K562 (cell line): ENCODE results near the gene EIF2S3. TPM values are rescaled to one million over a fixed set of nuclear protein-coding genes. Genes with fewer than 3 reads are reported as not detected.

Experiments
- ATAC-seq: fragments of 200-7000 bp; cut with Tn5 transposase; 3 replicates; pipeline ENCODE4 v1.9.1; 2020; ENCODE audit warnings: moderate library complexity
- BruUV-seq: library from RNA; stranded (reverse); fragments of 400-500 nt; replicated peaks from 2 replicates; lab custom pipeline; 2021; lab: Mats Ljungman, UMichigan
- CTCF ChIA-PET: fragments of 300-600 bp; formaldehyde crosslinking; extraction: SDS; loops from one replicate; lab custom pipeline; 2021; ENCODE audit warnings: low intra/inter-chr PET ratio; lab: Yijun Ruan, JAX
- POLR2A ChIA-PET: fragments of 300-600, 350-650 bp; sonication (Branson Sonifier 250); formaldehyde crosslinking; extraction: SDS; loops from one replicate; lab custom pipeline; 2021; ENCODE audit warnings: antibody characterized with exemption, inconsistent platforms; lab: Yijun Ruan, JAX
- DNase-seq, 4 experiments: peaks; one replicate each; pipeline versions ENCODE4 v3.0.0 to v3.0.0-alpha.2; 2011 to 2018; ENCODE audit warnings: low spot score in 3 of 4, mixed read lengths in 3 of 4; ENCODE audit errors: extremely low read depth in 1 of 4
- FAIRE-seq: peaks from 2 replicates; lab custom pipeline; 2011; peaks lifted over from hg19 to GRCh38; lab: Jason Lieb, UNC
- H2AFZ ChIP-seq: 2 replicates; pipeline ENCODE4 v1.6.0; 2011; ENCODE audit warnings: low read depth, low read length, control low read depth, inconsistent platforms
- H3K27ac ChIP-seq: fragments of 200-600 bp; 3 replicates; pipeline ENCODE4 v1.8.0; 2011; ENCODE audit warnings: low read depth, mild to moderate bottlenecking, control low read depth, inconsistent platforms, low read length, moderate library complexity, mixed read lengths; ENCODE audit errors: extremely low read depth
- H3K27me3 ChIP-seq, 2 experiments: fragments of 300-600 bp in 1 of 2; 2 replicates in 1 of 2; 3 replicates in 1 of 2; pipeline versions ENCODE4 v1.6.0 to v1.8.0; 2011; ENCODE audit warnings: inconsistent platforms in 2 of 2, low read length in 2 of 2, mild to moderate bottlenecking in 1 of 2, mixed read lengths in 1 of 2, moderate library complexity in 1 of 2; ENCODE audit not compliant: control insufficient read depth in 2 of 2, insufficient read depth in 2 of 2
- H3K36me3 ChIP-seq: fragments of 300-600 bp; 3 replicates; pipeline ENCODE4 v1.8.0; 2011; ENCODE audit warnings: mild to moderate bottlenecking, low read length, inconsistent platforms; ENCODE audit not compliant: control insufficient read depth, insufficient read depth
- H3K4me1 ChIP-seq, 2 experiments: fragments of 200-600 bp in 1 of 2; replicated peaks in 1 of 2; 2 replicates in 1 of 2; 3 replicates in 1 of 2; pipeline versions ENCODE4 v1.5.1 to v1.8.0; 2011; ENCODE audit warnings: inconsistent platforms in 2 of 2, low read length in 2 of 2, mild to moderate bottlenecking in 1 of 2, mixed read lengths in 1 of 2, moderate library complexity in 1 of 2; ENCODE audit not compliant: control insufficient read depth in 2 of 2, insufficient read depth in 2 of 2
- H3K4me2 ChIP-seq: 2 replicates; pipeline ENCODE4 v1.6.1; 2011; ENCODE audit warnings: low read length, control low read depth, inconsistent platforms, mixed read lengths; ENCODE audit not compliant: insufficient read depth
- H3K4me3 ChIP-seq: fragments of 200-600 bp; sonication (generic), shearing (Covaris generic); 2 replicates; pipeline ENCODE4 v1.5.1; 2016; ENCODE audit warnings: control low read depth, inconsistent platforms
- H3K79me2 ChIP-seq: fragments of 200-600 bp; 3 replicates; pipeline ENCODE4 v1.8.0; 2011; ENCODE audit warnings: low read length, inconsistent platforms; ENCODE audit not compliant: control insufficient read depth, insufficient read depth
- H3K9ac ChIP-seq, 2 experiments: 2 replicates each; pipeline versions ENCODE4 v1.6.0 to v1.6.1; 2011; ENCODE audit warnings: low read depth in 2 of 2, low read length in 2 of 2, control low read depth in 1 of 2, inconsistent platforms in 1 of 2, mild to moderate bottlenecking in 1 of 2, mixed read lengths in 1 of 2; ENCODE audit not compliant: insufficient read depth in 1 of 2
- H3K9me1 ChIP-seq: one replicate; pipeline ENCODE4 v1.6.0; 2011; ENCODE audit warnings: inconsistent platforms, mild to moderate bottlenecking, low read length, moderate library complexity; ENCODE audit not compliant: control insufficient read depth, insufficient read depth
- H3K9me3 ChIP-seq: replicated peaks from 2 replicates; pipeline ENCODE4 v1.5.1; 2011; ENCODE audit warnings: low read depth, low read length, inconsistent platforms; ENCODE audit not compliant: control insufficient read depth, insufficient read depth
- H4K20me1 ChIP-seq: replicated peaks from 2 replicates; pipeline ENCODE4 v1.6.1; 2011; ENCODE audit warnings: low read length, inconsistent platforms, mixed read lengths; ENCODE audit not compliant: control insufficient read depth, insufficient read depth
- EHMT2 ChIP-seq: fragments of 450-650 bp; IDR thresholded peaks from 2 replicates; pipeline ENCODE4 v1.6.1; 2018; ENCODE audit warnings: antibody characterized with exemption
- FOXK2 ChIP-seq, 2 experiments: fragments of 450-650 bp; IDR thresholded peaks in 1 of 2; conservative IDR thresholded peaks in 1 of 2; 2 replicates each; pipeline ENCODE4 v1.6.1; 2016; ENCODE audit warnings: low read depth in 2 of 2, mild to moderate bottlenecking in 1 of 2
- RCOR1 ChIP-seq, 2 experiments: IDR thresholded peaks; 2 replicates each; pipeline ENCODE4 v1.6.1; 2012; ENCODE audit warnings: low read depth in 2 of 2, low read length in 2 of 2, borderline replicate concordance in 1 of 2, improper control_type of control experiment in 1 of 2
- USF2 ChIP-seq: sonication (generic); formaldehyde crosslinking; IDR thresholded peaks from 2 replicates; pipeline ENCODE4 v1.5.0; 2020; ENCODE audit warnings: missing genetic modification reagents
- ZNF232 ChIP-seq: sonication (generic); formaldehyde crosslinking; IDR thresholded peaks from 2 replicates; pipeline ENCODE4 v1.8.0; 2022; ENCODE audit warnings: mild to moderate bottlenecking, missing genetic modification reagents
- ZNF316 ChIP-seq: fragments of 450-650 bp; IDR thresholded peaks from 2 replicates; pipeline ENCODE4 v1.6.1; 2016
- ZNF75A ChIP-seq: fragments of 450-650 bp; formaldehyde crosslinking; IDR thresholded peaks from 2 replicates; pipeline ENCODE4 v1.4.0; 2020; ENCODE audit warnings: mild to moderate bottlenecking
- WGBS: fragments of 100-300 bp; shearing (Covaris generic); methylation state at CpG from one replicate; pipeline ENCODE4 v1.1.6; 2016; ENCODE audit warnings: low coverage, mixed read lengths; ENCODE audit not compliant: insufficient coverage; ENCODE audit errors: missing lambda C conversion rate; 5-methylcytosine and 5-hydroxymethylcytosine counted together
- in situ Hi-C: fragments of 300-500 bp; cut with MboI; formaldehyde crosslinking; loops from 4 replicates; pipeline ENCODE4 v1.15.0; 2018; ENCODE audit warnings: inconsistent platforms, mixed read lengths
- intact Hi-C: fragments of 100-400 bp; cut with micrococcal nuclease; formaldehyde crosslinking; loops from 2 replicates; pipeline ENCODE4 v1.14.2; 2022
- polyA plus RNA-seq, 8 experiments: library from polyadenylated mRNA; depleted of rRNA in 4 of 8; stranded (reverse) in 5 of 8; unstranded in 3 of 8; fragments of >200 nt; fragmentation: Nextera tagmentation in 2 of 8; fragmentation: Illumina TruSeq in 1 of 8; extraction: Ambion mirVana in 2 of 8; extraction: Trizol in 1 of 8; gene quantifications; 2 replicates each; pipeline versions ENCODE4 v1.2.1 to v1.2.3, GENCODE V29; 2011 to 2014; ENCODE audit warnings: inconsistent platforms in 1 of 8, missing spikeins in 1 of 8
- total RNA-seq, 7 experiments: library from RNA; depleted of rRNA in 6 of 7; stranded (reverse); fragments of >200 nt in 6 of 7; fragmentation: Illumina TruSeq in 2 of 7; extraction: Trizol in 2 of 7; gene quantifications; 2 replicates each; pipeline versions ENCODE4 v1.2.1 to v1.2.3, GENCODE V29; 2011 to 2021; ENCODE audit warnings: low replicate concordance in 1 of 7

EIF2S3 gene
- total and polyA plus RNA-seq, 9 of the 15 experiments (the other 6 are each of a cell fraction or from before 2014, with no cell fraction given) = 148 to 439 (median 275) TPM

- Histone ChIP-seq H3K36me3 (peaks cover 46% of the 10 kb centered on the region), H3K4me1 (peaks cover 0 to 7% of the 10 kb centered on the region in 2 experiments; a peak in 3 of 5 replicates), H3K4me2 (no peak overlapping the region), H3K27ac (no peak overlapping the region), H3K79me2 (peaks cover 59% of the 10 kb centered on the region), H2AFZ (no peak overlapping the region)
- DNase-seq (no peak), ATAC-seq (no peak)
- no peak for TF ChIP-seq RCOR1 (IDR thresholded peaks at IDR 0.05; ENCODE audit: borderline replicate concordance in 1 of 2, low read depth in 2 of 2, low read length in 2 of 2)
- TF ChIP-seq ZNF75A (CRISPR knock-in tag) = no peak
- TF ChIP-seq ZNF316 = peak; percentile 28; the same call in 1 of the 2 replicates
- TF ChIP-seq FOXK2 (conservative IDR thresholded peaks at IDR 0.05 in 1 of 2, IDR thresholded peaks at IDR 0.05 in 1 of 2; ENCODE audit: low read depth in 2 of 2) = no peak
- TF ChIP-seq USF2 (CRISPR knock-in tag) = no peak
- TF ChIP-seq ZNF232 = no peak
- TF ChIP-seq EHMT2 = no peak
- TF ChIP-seq, all 486 proteins: peak for 1
- peak; percentile 6 for FAIRE-seq
- BruUV-seq = no TSS peak
- no peaks in the 10 kb centered on the region for H3K27me3 ChIP-seq
- ChIA-PET POLR2A (interaction anchor here (2.0 kb wide), 1 partner anchor 12 kb away, joined by 10 read pairs; no protein-coding TSS in a partner anchor), CTCF (no interaction called here)
- 78% methylated on average over 1 of the region's 1 CpG for WGBS
- no peaks in the 10 kb centered on the region for H3K9me3 ChIP-seq
- in situ Hi-C loops = no loop called here
- H3K9me1 ChIP-seq = no peaks in the 10 kb centered on the region
- intact Hi-C loops = no loop called here
- 0 out of 2 replicates have a peak, but pooled peaks cover 7% of the 10 kb centered on the region for H4K20me1 ChIP-seq
- no peak overlapping the region for H3K9ac ChIP-seq
- no peak overlapping the region for H3K4me3 ChIP-seq
Measured at GRCh38 chrX:24005028-24005427, 49.7 kb upstream of the EIF2S3 start.
